Upper lobe of left lung (tissue), 6 donors: ENCODE results near the gene SBF2. TPM values are rescaled to one million over a fixed set of nuclear protein-coding genes. Genes with fewer than 3 reads are reported as not detected.
A peak's percentile ranks its signal among the peaks of the same experiment; 100 is the strongest.
"Not testable (repeated sequence)": the region's sequence is repeated elsewhere in the genome, so short reads cannot be mapped to it uniquely, and the experiment has no call there.

Experiments
- ATAC-seq, 2 donors: fragments of 200-7000 bp; cut with Tn5 transposase; one replicate each; pipeline ENCODE4 v1.9.1; 2022; ENCODE audit warnings: mild to moderate bottlenecking in 2 of 2, moderate library complexity in 2 of 2; ENCODE audit not compliant: low FRiP score in 2 of 2
- DNase-seq, 2 donors: peaks; one replicate each; pipeline ENCODE4 v3.0.0-alpha.2; 2019 to 2020
- H3K27ac ChIP-seq, 4 donors: fragments of 200-600 bp; sonication (generic); one replicate each; pipeline ENCODE4 v1.5.1; 2016 to 2019
- H3K27me3 ChIP-seq, 4 donors: fragments of 200-600 bp; sonication (generic); one replicate each; pipeline ENCODE4 v1.5.1; 2017 to 2019
- H3K36me3 ChIP-seq, 4 donors: fragments of 200-600 bp; sonication (generic); one replicate each; pipeline ENCODE4 v1.5.1; 2016 to 2019
- H3K4me1 ChIP-seq, 4 donors: fragments of 200-600 bp; sonication (generic); one replicate each; pipeline ENCODE4 v1.5.1; 2018 to 2019
- H3K4me3 ChIP-seq, 4 donors: fragments of 200-600 bp; sonication (generic); one replicate each; pipeline ENCODE4 v1.5.1; 2017 to 2019; ENCODE audit warnings: mild to moderate bottlenecking in 2 of 4, moderate library complexity in 1 of 4
- H3K9me3 ChIP-seq, 4 donors: fragments of 200-600 bp; sonication (generic); one replicate each; pipeline ENCODE4 v1.5.1; 2018 to 2019
- EP300 ChIP-seq, 4 donors: sonication (generic); formaldehyde crosslinking; IDR thresholded peaks; one replicate each; pipeline ENCODE4 v1.5.1; 2017; ENCODE audit warnings: antibody characterized with exemption in 4 of 4, control low read depth in 2 of 4
- POLR2A ChIP-seq, 4 donors: fragments of 450-650 bp; IDR thresholded peaks; one replicate each; pipeline ENCODE4 v1.5.1; 2016 to 2017; ENCODE audit warnings: antibody characterized with exemption in 4 of 4, mild to moderate bottlenecking in 2 of 4
- POLR2AphosphoS5 ChIP-seq, 2 donors: sonication (generic); formaldehyde crosslinking; IDR thresholded peaks; one replicate each; pipeline ENCODE4 v1.5.1; 2017; ENCODE audit warnings: antibody characterized with exemption in 2 of 2
- WGBS, 2 donors: methylation state at CpG; one replicate each; pipeline ENCODE4 v1.1.5; 2017 to 2018; 5-methylcytosine and 5-hydroxymethylcytosine counted together
- total RNA-seq, 6 donors: library from RNA; depleted of rRNA in 4 of 6; stranded (reverse); fragments of >200 nt in 4 of 6; gene quantifications; one replicate each; pipeline versions ENCODE4 v1.1.0 to v1.2.1, GENCODE V29; 2016 to 2021
- TF ChIP-seq, protein P1 (sequence below), 6 experiments: fragments of 450-650 bp in 4 of 6; fragments of 200-600 bp in 2 of 6; sonication (generic) in 2 of 6; IDR thresholded peaks; one replicate each; pipeline ENCODE4 v1.5.1; 2016 to 2019; ENCODE audit warnings: antibody characterized with exemption in 6 of 6
- donor health status: DM: no; HTN: no; CAD: no; lungs with moderate emphysema.
- donor health status: DM: no; HTN: yes; CAD: no; lungs with severe emphysema.

Gene SBF2
- total RNA-seq, 6 donors from 2014 or later = 22.2 to 54.5 (median 41.2) TPM

DNA sequence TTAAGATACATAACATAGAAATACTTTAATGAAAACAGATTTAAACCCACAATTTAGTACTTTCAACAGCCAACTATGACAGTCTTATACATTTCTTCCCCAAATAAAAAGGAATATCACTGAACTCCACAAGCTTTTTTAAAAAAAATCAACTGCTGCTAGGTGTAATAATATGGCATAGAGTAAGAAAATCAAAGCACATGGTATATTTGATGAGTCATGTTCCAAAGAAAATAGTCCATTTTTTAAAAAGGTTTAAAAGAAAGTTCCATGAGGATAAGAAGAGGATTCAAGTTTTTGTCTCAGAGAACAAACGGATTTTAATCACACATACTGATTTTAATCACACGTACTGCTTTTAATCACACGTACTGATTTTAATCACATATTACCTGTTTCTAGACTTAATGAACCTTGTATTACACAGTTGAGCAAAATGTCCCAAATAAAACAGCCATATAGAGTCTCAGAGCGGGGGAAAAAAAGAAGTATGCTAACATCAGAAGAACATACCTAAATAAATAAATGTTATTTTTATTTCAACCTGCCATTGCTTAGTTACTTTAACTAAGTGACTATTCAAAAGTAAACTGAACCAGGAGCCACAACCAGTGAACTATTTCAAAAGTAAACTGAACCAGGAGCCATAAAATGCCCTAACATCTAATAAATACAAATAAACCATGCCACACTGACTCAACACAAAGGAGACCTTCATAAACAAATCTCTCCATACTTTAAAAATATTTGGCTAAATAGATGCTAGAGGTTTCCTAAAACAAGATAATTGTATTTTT, 198.4 kb downstream of the SBF2 start:
- H3K4me1 ChIP-seq = no peaks in the 10 kb centered on the region
- TF ChIP-seq POLR2AphosphoS5 (IDR thresholded peaks at IDR 0.05) (no peak), POLR2A (IDR thresholded peaks at IDR 0.05) (no peak), EP300 (IDR thresholded peaks at IDR 0.05) (no peak)
- TF ChIP-seq, protein P1, sequence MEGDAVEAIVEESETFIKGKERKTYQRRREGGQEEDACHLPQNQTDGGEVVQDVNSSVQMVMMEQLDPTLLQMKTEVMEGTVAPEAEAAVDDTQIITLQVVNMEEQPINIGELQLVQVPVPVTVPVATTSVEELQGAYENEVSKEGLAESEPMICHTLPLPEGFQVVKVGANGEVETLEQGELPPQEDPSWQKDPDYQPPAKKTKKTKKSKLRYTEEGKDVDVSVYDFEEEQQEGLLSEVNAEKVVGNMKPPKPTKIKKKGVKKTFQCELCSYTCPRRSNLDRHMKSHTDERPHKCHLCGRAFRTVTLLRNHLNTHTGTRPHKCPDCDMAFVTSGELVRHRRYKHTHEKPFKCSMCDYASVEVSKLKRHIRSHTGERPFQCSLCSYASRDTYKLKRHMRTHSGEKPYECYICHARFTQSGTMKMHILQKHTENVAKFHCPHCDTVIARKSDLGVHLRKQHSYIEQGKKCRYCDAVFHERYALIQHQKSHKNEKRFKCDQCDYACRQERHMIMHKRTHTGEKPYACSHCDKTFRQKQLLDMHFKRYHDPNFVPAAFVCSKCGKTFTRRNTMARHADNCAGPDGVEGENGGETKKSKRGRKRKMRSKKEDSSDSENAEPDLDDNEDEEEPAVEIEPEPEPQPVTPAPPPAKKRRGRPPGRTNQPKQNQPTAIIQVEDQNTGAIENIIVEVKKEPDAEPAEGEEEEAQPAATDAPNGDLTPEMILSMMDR (IDR thresholded peaks at IDR 0.05) = no peak
- H3K36me3 ChIP-seq = peaks cover 0 to 4% (median 0%) of the 10 kb centered on the region in 4 donors
- H3K27me3 ChIP-seq = no peaks in the 10 kb centered on the region
- DNase-seq (no peak), ATAC-seq (no peak)
- H3K9me3 ChIP-seq = peaks cover 3 to 19% (median 9%) of the 10 kb centered on the region in 4 donors
- H3K4me3 ChIP-seq = no peak overlapping the region
- H3K27ac ChIP-seq = no peak overlapping the region
- WGBS, 2 donors = 89 to 94% methylated on average over 4 of the region's 4 CpGs

DNA sequence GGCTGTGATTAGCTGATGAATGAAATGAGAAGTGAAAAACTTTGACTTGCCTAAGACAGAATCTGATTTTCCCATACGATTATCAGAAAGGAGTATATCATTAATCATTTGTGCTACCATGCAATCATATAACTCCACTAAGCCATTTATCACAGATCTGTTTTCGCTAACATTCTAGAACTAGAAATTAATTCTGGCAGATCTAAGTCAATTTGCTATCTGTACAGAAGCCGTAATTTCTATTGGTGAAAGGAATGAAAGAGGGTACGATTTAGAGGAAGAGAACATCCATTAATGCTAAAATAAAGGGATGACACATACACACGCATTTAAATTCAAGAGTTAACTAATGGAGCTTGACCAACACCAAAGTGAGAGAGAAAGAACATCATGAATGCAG, 201.6 kb downstream of the SBF2 start:
- no peaks in the 10 kb centered on the region for H3K9me3 ChIP-seq
- WGBS, 2 donors = 90 to 94% methylated on average over 5 of the region's 5 CpGs

DNA sequence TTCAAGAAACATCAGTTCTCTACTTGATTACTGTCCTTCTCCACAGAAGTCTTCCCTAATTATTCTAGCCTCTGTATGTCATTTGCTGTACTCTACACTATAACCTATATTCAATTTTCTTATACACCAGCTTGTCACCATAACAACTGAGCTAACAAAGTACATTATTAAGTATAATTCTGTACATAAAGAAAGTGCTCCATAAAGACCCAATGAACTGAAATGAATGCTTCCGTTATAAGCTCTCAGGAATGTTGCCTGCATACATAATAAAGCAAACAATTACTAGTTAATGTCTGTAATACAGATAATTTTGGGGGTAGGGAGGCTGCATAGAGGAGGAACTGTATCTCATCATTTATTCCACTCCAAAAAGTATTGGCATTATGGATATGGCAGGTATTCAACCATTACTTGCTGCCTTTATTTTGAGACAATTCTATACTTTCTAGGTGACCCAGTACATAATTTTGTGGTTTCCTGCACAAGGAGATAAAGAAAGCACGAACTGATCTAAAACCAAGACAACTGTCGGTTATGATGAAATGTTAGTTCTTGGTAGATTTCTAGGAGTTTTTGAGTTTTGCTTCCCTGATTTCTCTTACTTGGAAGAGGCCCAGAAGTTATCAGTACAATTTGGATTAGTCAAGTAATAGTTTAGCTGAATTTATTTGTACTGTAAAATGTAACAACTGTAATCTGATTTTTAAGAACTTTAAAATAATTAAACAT, 202.5 kb downstream of the SBF2 start:
- H3K9me3 ChIP-seq = no peaks in the 10 kb centered on the region
- H3K27me3 ChIP-seq = no peaks in the 10 kb centered on the region
- no peak overlapping the region for H3K27ac ChIP-seq
- H3K36me3 ChIP-seq = no peaks in the 10 kb centered on the region
- no peak overlapping the region for H3K4me3 ChIP-seq
- no peak for DNase-seq
- TF ChIP-seq POLR2AphosphoS5 (IDR thresholded peaks at IDR 0.05) (no peak), EP300 (IDR thresholded peaks at IDR 0.05) (no peak), POLR2A (IDR thresholded peaks at IDR 0.05) (no peak)
- TF ChIP-seq, protein P1 (IDR thresholded peaks at IDR 0.05) = no peak
- WGBS, 2 donors = 55 to 59% methylated on average over 3 of the region's 3 CpGs
- peaks cover 0 to 16% (median 8%) of the 10 kb centered on the region in 4 donors for H3K4me1 ChIP-seq
- ATAC-seq = no peak

More for the DNA sequence above, 201.6 kb downstream of the SBF2 start:
- Histone ChIP-seq H3K27ac (no peak overlapping the region), H3K36me3 (no peaks in the 10 kb centered on the region), H3K4me1 (peaks cover 0 to 8% (median 6%) of the 10 kb centered on the region in 4 donors), H3K4me3 (no peak overlapping the region), H3K27me3 (no peaks in the 10 kb centered on the region)
- TF ChIP-seq POLR2A (IDR thresholded peaks at IDR 0.05) = no peak
- TF ChIP-seq POLR2AphosphoS5 (IDR thresholded peaks at IDR 0.05) = no peak
- TF ChIP-seq, protein P1 (IDR thresholded peaks at IDR 0.05) = no peak
- TF ChIP-seq EP300 (IDR thresholded peaks at IDR 0.05) = no peak
- DNase-seq (no peak), ATAC-seq (no peak)

DNA sequence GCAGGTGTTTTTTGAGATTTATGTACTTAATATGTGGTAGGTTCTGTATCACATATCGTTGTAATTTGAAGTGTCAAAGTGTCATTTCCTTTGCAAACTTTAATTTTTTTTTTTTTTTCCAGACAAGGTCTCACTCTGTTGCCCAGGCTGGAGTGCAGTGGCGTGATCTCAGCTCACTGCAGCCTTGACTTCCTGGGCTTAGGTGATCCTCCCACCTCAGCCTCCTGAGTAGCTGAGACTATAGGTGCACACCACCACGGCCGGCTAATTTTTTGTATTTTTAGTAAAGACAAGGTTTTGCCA, 206.1 kb downstream of the SBF2 start:
- not testable (repeated sequence) for H3K36me3 ChIP-seq, ATAC-seq, DNase-seq, H3K9me3 ChIP-seq, H3K4me3 ChIP-seq, H3K27me3 ChIP-seq, H3K27ac ChIP-seq
- H3K4me1 ChIP-seq = peaks cover 0 to 19% (median 8%) of the 10 kb centered on the region in 4 donors
- 63 to 66% methylated on average over 4 of the region's 4 CpGs for WGBS, 2 donors

DNA sequence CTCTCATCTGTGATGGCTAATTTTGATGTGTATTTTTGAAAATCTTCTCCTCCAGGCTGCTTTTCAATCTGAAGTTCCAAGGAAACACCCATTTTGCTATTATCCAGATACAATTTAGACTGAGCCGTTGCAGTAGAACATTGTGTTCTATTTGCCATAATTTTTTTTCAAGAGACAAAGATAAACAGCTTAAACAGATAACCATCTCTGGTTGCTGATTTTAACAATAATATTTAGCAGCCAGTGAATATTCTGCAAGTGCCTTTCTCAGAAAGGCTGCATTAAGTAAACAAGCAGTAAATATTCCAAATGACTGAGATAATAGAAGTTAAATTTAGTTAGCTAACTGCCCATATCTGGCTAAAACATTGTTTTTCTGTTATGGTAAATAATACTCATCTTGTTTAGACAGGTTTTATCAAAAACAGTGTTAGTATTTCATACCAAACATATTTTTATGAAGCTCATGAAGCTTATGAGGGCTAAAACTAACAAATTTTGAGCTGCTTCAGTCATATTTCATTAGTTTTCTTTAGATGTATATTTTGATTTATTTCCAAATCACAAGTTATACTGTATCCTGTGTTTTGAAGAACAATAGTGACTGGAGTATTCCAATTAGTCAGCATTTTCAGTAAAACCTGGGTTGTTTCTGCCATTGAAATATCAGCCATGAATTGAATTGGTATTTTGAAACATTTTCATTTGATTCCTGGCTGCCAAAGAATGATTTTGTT, 206.7 kb downstream of the SBF2 start:
- no peaks in the 10 kb centered on the region for H3K27me3 ChIP-seq
- TF ChIP-seq EP300 (IDR thresholded peaks at IDR 0.05) = peak in 2 of 4 donors; percentile 31 to 38
- TF ChIP-seq, protein P1 (IDR thresholded peaks at IDR 0.05) = no peak
- peaks cover 0 to 19% (median 8%) of the 10 kb centered on the region in 4 donors for H3K4me1 ChIP-seq
- no peaks in the 10 kb centered on the region for H3K36me3 ChIP-seq
- no peak overlapping the region for H3K4me3 ChIP-seq
- H3K9me3 ChIP-seq = no peaks in the 10 kb centered on the region
- ATAC-seq = no peak
- 42 to 61% methylated on average over 1 of the region's 1 CpG for WGBS, 2 donors
- DNase-seq = no peak
- H3K27ac ChIP-seq = peak overlapping the region in 3 of 4 donors; percentile 8 to 49 (median 40)
